Activated naive CD4-positive, alpha-beta T cell treated with anti-CD3 and anti-CD28 coated beads, Interleukin-2, amount 50 U/mL, for 72 hours (primary cell): Measurements from ENCODE around the gene VDAC1. TPM values are rescaled to one million over a fixed set of nuclear protein-coding genes. Genes with fewer than 3 reads are reported as not detected.
A peak's percentile ranks its signal among the peaks of the same experiment; 100 is the strongest.
"Not testable (repeated sequence)": the region's sequence is repeated elsewhere in the genome, so short reads cannot be mapped to it uniquely, and the experiment has no call there.

ENCODE experiments used
- ATAC-seq, 2 donors: fragments of 150-1000 bp; cut with Tn5 transposase; 2 replicates each; pipeline ENCODE4 v1.10.0; 2021; ENCODE audit warnings: mild to moderate bottlenecking in 2 of 2, moderate library complexity in 2 of 2
- DNase-seq, 2 donors: peaks; one replicate each; pipeline ENCODE4 v3.0.0; 2021 to 2022; ENCODE audit warnings: low spot score in 2 of 2
- H3K27ac Mint-ChIP-seq, 2 donors: one replicate each; pipeline ENCODE4 v1.8.0; 2022; ENCODE audit warnings: mild to moderate bottlenecking in 2 of 2, mixed read lengths in 2 of 2
- H3K36me3 Mint-ChIP-seq, 2 donors: one replicate each; pipeline ENCODE4 v1.8.0; 2022; ENCODE audit warnings: mixed read lengths in 2 of 2
- H3K9me3 Mint-ChIP-seq, 2 donors: one replicate each; pipeline ENCODE4 v1.8.0; 2022; ENCODE audit warnings: mixed read lengths in 2 of 2
- total RNA-seq, 2 donors: library from RNA; stranded (reverse); gene quantifications; one replicate each; pipeline ENCODE4 v1.2.3, GENCODE V29; 2022

VDAC1 gene, protein sequence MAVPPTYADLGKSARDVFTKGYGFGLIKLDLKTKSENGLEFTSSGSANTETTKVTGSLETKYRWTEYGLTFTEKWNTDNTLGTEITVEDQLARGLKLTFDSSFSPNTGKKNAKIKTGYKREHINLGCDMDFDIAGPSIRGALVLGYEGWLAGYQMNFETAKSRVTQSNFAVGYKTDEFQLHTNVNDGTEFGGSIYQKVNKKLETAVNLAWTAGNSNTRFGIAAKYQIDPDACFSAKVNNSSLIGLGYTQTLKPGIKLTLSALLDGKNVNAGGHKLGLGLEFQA
- total RNA-seq, result 100 to 1,000 TPM; 289 to 522 TPM

DNA sequence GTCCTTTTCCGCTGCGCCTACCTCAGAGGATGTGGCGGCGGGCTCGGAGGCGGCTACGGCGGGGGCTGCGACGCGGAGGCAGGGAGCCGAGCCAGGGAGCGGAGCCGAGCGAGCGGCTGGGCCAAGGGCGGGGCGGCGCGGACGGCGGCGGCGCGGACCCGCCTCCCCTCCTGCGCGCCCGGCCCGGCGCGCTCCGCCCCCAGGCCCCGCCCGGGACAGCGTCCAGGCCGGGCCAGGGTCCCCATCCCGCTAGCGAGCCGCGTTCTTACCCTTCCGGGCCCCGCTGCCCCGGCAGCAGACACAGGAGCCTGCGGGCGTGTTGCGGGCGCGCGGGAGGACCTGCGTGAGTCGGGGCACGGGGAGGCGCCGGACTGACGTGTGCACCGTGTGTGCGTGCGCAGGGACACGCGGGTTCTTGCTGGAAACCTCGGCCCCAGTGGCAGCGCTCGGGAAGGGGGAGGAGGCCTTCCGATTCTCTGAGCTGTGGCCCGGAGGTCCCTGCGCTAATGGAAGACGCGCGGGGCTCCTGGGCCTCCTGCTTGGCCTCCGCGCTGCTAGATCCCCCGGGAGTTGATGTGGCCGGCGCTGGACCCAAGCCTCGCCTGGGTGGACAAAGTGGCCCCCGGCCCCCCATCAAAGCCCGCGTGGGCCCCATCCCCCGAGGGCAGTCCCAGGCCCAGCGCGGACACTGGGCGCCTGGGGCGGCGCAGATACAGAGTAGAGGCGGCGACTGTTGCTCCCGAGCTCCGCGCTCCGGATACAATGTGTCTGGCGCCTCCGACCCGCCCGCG, at the start of gene VDAC1:
VDAC1 (minus strand) TSS at position 350 of the 791 bp plus-strand sequence. CDS start 11,963 bp downstream, outside the sequence.
- Mint-ChIP-seq H3K9me3 (no peaks in the 10 kb centered on the region), H3K27ac (peak within 1 kb of the TSS; percentile 93 to 98), H3K36me3 (peaks cover 34 to 40% of the 10 kb centered on the region in 2 donors)
- DNase-seq (peak; percentile 80 to 84), ATAC-seq (peak; percentile 83 to 89)

DNA sequence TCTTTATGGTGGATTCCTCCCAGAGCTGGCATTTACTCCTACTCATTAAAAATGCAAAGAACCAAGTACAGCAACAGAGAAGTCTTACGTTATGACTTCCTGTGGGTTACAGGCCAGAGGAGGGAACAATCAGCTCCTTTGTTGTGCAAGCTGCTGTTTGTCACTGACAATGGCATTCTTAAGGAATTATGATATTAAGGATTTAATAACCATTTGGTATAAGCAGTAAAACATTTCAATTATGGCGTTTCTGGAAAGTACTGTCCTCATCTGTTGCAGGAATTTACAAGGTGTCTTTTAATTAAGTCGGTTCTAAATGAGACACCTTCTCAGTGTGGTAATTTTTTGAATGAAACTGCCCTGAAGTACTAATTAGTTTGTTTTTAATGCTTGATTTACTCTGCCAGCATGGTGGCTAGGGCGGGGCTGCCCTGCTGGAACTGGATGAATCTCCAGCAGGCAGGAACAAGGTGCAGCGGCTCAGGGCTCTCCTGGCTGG, 49.1 kb upstream of the VDAC1 start:
- Mint-ChIP-seq H3K27ac (peak overlapping the region in 1 of 2 donors; percentile 86), H3K9me3 (no peaks in the 10 kb centered on the region), H3K36me3 (peaks cover 0 to 9% of the 10 kb centered on the region in 2 donors)
- ATAC-seq, result peak; percentile 65 to 69
- no peak for DNase-seq

DNA sequence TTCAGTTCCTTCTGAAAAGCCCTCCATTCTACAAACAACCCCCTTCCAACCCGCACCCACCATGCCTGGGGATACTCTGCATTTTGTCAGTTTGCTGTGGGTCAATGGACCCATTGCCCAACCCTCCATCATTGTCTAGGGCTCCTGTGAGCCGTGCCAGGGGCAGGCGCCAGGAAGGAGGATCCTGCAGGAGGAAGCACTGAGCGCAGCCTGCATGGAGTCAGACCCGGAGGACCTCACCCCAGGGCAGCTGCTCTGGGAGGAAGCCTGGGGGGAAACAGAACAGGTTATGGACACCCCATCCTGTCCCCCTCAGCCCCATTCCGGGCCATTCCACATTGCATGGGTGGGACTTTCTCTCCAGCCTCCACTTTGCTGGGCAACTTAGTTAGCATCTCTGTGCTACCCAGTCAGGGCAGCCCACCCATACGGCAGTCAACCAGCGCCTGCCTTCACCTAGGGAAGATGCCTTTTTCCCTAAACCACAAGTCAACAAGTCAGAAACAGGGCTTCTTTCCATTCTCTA, 48.6 kb upstream of the VDAC1 start:
- H3K9me3 Mint-ChIP-seq, result no peaks in the 10 kb centered on the region
- peak; percentile 21 to 34 for ATAC-seq
- peak overlapping the region in 1 of 2 donors; percentile 79 for H3K27ac Mint-ChIP-seq
- no peak for DNase-seq
- H3K36me3 Mint-ChIP-seq, result peaks cover 0 to 13% of the 10 kb centered on the region in 2 donors

DNA sequence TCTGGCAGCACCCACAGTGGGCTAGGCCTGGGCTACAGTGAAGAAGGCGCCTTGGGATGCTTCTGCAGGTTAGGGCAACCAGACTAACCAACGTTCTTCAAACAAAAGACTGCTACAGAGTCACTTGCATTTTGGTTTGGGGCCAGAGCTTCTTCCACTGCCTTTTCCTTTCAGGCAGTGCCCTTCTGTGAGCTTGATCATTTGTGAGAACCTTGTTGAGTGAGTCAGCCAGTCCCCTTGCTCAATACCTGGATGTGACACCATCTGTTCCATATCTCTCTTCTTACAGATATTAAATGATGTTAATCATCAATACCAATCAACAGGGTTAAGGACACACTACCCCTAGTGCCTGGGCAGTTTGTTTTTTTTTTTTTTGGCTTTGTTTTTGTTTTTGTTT, 46.5 kb upstream of the VDAC1 start:
- DNase-seq, result no peak
- Mint-ChIP-seq H3K27ac (no peak overlapping the region), H3K36me3 (peaks cover 0 to 15% of the 10 kb centered on the region in 2 donors), H3K9me3 (no peaks in the 10 kb centered on the region)
- ATAC-seq, result peak; percentile 72 to 75

DNA sequence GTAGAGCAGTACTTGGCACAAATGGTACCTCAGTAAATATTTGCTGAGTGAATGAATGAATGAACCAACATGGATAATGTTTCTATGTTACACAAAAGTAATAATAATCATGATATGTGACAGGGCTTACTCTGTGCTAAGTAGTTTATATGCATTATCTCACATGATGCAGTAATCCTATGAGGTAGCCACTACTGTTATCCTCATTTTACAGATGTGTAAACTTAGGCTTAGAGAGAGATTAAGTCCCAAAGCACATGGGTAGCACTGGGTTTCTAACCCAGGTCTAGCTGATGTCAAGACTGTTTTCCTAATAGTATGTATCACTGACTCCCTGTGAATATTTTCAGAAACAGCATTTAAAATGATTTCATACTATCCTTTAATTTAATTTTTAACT, 44.1 kb upstream of the VDAC1 start:
- no peak for ATAC-seq
- H3K36me3 Mint-ChIP-seq, result peaks cover 0 to 7% of the 10 kb centered on the region in 2 donors

DNA sequence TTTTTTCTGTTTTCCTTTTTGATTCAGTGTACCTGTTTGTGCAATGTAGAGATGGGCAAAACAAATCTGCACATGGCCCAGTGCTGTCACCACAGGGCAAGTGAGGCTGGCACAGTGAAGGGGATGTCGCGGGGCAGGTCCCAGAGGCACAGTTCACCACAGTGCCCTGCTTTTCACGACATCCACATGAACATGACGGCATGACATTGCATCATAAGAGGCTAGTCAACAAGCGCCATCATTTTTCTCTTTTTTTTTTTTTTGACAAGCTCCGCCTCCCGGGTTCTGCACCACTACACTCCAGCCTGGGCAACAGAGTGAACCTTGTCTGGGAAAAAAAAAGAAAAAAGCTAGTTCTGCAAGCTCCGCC, 42.9 kb upstream of the VDAC1 start:
- peak overlapping the region in 1 of 2 donors; percentile 85 for H3K27ac Mint-ChIP-seq
- no peaks in the 10 kb centered on the region for H3K9me3 Mint-ChIP-seq
- peaks cover 0 to 7% of the 10 kb centered on the region in 2 donors for H3K36me3 Mint-ChIP-seq
- ATAC-seq (no peak), DNase-seq (no peak)

More for the DNA sequence above, 44.1 kb upstream of the VDAC1 start:
- H3K27ac Mint-ChIP-seq, result no peak overlapping the region
- no peaks in the 10 kb centered on the region for H3K9me3 Mint-ChIP-seq
- no peak for DNase-seq

DNA sequence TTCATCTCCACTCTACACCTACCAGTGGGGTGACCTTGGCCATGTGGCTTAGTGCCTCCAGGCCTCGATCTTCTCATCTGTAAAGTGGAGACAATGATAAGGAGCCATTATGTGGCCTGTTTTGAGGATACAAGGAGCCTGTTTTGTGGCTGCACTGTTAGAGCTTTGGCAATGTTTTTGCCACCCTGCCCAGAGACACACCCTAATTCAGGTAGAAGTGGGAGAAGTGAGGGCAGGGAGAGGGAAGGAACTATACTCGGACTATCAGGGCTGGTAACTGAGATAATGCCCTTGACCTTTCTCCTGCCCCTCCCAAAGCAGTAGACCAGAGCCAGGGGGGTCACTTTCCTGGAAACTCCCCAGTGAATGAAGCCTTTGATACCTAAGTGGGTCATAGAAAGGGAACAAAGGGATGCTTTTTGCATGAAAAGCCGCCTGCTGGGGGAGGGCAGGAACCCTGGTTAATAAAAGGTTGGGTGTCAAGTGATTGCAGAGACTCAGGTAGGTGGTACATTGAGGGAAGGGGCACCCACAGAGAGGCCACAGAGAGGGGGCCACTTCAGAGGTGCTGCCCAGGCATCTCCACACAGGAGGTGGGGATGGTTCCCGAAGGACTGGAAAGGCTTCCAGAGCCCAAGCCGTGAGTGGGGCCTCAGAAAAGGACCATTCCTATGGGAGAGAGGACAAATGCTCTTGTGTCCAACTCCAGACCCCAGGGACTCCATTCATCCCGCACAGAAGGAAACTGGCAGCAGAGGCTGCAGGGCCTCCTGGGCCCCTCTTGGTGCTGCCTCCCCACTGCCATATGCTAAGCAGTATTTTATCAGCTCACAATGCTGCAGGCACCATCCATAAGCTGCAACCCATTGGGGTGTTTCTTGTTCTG, 42.3 kb upstream of the VDAC1 start:
- no peaks in the 10 kb centered on the region for H3K9me3 Mint-ChIP-seq
- ATAC-seq (no peak), DNase-seq (no peak)
- H3K36me3 Mint-ChIP-seq, result peaks cover 0 to 7% of the 10 kb centered on the region in 2 donors
- H3K27ac Mint-ChIP-seq, result no peak overlapping the region

DNA sequence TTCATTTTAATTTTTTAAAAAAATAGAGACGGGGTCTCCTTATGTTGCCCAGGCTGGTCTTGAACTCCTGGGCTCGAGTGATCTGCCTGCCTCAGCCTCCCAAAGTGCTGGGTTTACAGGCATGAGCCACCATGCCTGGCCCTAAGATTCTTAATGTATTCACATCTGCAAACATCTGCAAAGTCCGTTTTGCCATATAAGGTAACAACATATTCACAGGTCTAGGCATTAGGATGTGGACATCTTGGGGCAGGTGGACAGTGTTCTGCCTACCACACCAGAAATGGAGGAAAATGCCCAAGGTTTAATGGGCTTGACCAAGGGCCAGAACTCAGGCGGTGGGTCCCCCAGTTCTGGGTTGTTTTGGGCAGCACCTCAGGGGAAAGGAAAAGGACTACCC, 41.6 kb upstream of the VDAC1 start:
- H3K9me3 Mint-ChIP-seq, result no peaks in the 10 kb centered on the region
- no peak for DNase-seq
- H3K36me3 Mint-ChIP-seq, result peaks cover 0 to 7% of the 10 kb centered on the region in 2 donors
- no peak overlapping the region for H3K27ac Mint-ChIP-seq
- ATAC-seq, result no peak

DNA sequence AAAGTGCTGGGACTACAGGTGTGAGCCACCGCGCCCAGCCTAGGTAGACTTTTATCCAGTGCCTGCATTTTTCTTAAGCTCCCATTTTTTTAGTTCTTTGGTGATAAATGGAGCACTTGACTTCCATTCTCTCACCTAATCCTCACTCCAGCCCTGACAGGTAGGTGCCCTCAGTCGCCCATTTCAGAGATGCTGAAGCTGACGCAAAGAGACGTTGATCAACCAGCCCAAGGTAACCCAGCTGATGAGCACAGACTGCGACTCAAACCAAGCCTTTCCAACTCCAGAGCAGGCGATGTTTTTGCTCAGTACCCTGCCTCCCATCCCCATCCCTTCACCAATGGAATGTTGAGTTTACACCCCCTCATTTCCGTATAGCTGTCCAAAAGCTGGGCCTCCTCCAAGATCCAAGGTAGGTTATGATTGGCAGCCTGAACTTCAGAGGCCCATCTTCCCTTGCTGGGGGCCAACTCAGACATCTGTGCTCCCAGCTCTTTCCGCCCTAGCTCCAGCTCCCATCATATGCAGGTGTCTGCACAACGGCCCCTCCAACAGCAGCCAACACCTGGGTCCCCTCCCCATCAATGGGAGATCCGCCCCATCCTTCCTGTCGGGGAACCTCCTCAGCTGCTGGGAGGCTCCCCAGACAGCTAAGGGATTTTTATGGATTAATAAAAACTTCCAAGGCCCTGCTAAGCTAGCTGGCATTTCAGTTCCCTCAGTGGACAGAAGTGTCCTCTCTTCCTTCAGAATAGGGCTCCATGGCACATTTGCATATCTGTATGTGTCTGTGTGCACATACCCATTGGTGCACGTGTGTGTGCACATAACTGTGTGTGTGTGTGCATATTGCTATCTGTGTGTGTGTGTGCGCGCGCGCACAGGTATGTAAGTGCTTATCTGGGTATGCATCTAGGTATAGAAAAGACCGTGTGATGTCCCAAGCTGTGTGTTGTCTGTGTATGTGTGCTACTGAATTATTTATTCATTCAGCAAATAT, 39.3 kb upstream of the VDAC1 start:
- ATAC-seq (no peak), DNase-seq (no peak)
- Mint-ChIP-seq H3K27ac (peak overlapping the region in 1 of 2 donors; percentile 72), H3K36me3 (peaks cover 0 to 7% of the 10 kb centered on the region in 2 donors), H3K9me3 (no peaks in the 10 kb centered on the region)

DNA sequence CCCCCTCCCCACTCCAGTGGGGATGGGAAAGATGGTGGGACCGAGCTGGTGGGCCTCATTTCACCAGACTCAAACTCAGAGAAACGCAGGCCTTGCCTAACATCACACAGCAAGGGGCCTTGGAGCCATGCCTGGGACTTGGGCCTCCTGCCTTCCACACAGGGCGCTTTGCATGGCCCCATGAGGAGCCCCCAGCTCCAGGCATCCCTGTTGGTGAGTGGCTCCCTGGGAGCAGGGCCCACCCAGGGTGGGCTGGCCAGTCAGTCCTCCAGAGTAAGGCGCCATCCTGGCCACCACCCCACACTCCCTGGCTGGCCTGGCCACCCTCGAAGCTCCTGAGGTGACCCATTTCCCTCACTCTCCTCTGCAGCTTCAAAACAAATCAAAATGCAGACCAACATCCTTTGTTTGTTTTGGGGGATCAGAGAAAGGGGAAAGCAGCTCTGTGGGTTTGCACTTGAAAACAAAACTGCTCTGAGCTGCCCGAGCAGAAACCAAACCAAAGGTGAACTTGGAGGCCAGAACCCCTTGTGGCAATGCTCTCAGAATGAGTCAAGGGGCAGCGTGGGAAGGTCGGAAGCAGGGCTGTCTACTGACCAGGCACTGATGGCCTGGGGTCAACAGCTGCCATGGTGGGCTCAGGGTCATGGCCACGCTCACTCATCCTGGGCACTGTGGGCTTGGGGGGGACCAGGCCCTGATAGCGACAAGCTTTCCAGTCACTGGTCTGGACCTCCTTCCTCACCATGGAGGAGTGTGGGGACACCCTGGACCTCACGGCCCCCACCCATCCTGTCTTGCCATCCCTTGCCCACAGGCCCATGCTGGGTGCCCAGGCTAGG, 37.0 kb upstream of the VDAC1 start:
- ATAC-seq (peak; percentile 16 to 51), DNase-seq (no peak)
- no peak overlapping the region for H3K27ac Mint-ChIP-seq
- H3K36me3 Mint-ChIP-seq, result no peaks in the 10 kb centered on the region
- H3K9me3 Mint-ChIP-seq, result no peaks in the 10 kb centered on the region

DNA sequence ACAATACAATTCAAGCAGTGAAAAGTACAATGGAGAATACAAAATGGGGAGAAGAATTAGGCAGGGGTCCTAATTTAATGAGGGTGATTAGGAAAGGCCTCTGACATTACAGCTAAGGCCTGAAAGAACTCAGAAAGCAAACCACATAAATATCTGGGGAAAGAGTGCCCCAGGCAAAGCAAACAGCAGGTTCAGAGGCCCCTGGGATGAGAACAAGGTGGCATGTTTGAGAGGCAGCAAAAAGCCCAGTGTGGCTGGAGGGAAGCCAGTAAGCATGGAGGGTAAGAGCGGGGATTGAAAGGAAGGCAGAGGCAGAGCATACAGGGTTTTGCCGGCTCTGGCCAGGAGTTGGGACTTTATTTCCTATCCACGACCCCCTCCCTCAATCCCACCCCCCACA, 33.4 kb upstream of the VDAC1 start:
- DNase-seq, result no peak
- Mint-ChIP-seq H3K27ac (no peak overlapping the region), H3K9me3 (no peaks in the 10 kb centered on the region), H3K36me3 (no peaks in the 10 kb centered on the region)
- no peak for ATAC-seq

DNA sequence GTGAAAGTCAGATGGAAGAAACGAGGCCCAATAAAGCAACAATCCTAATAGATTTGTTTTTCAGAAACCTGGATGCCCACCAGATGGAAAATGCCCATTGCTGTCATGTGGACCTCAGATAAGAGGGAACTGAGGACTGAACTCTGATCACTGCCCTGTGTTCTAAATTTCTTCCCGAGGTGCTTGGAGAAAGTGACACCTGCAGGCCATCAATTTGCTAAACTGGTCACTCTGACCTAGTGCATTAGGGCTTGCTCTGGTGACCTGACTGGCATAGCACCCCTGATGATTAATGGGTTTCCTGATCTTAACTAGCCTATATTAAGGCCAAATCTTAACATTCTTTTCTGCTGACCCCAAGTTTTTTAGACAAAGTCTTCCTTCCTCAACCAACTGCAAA, 32.4 kb upstream of the VDAC1 start:
- ATAC-seq (no peak), DNase-seq (no peak)
- H3K36me3 Mint-ChIP-seq, result no peaks in the 10 kb centered on the region
- H3K27ac Mint-ChIP-seq, result no peak overlapping the region
- no peaks in the 10 kb centered on the region for H3K9me3 Mint-ChIP-seq

DNA sequence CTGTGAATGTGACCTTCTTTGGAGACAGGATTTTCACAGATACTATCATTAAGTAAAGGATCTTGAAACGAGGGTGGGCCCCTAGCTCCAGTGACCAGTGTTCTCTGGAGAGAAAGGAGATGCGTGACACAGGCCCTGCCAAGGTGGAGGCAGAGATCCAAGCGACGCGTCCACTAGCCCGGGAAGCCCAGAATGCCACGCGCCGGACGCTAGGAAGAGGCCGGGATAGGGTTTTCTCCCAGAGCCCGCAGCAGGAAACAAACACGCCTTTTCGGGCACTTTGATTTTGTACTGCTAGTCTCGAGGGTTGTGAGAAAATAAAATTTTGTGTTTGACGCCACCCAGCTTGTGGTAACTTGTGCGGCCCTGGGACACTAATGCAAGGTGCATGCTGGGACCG, 29.6 kb upstream of the VDAC1 start:
- DNase-seq (no peak), ATAC-seq (no peak)
- Mint-ChIP-seq H3K36me3 (no peaks in the 10 kb centered on the region), H3K27ac (no peak overlapping the region), H3K9me3 (no peaks in the 10 kb centered on the region)

DNA sequence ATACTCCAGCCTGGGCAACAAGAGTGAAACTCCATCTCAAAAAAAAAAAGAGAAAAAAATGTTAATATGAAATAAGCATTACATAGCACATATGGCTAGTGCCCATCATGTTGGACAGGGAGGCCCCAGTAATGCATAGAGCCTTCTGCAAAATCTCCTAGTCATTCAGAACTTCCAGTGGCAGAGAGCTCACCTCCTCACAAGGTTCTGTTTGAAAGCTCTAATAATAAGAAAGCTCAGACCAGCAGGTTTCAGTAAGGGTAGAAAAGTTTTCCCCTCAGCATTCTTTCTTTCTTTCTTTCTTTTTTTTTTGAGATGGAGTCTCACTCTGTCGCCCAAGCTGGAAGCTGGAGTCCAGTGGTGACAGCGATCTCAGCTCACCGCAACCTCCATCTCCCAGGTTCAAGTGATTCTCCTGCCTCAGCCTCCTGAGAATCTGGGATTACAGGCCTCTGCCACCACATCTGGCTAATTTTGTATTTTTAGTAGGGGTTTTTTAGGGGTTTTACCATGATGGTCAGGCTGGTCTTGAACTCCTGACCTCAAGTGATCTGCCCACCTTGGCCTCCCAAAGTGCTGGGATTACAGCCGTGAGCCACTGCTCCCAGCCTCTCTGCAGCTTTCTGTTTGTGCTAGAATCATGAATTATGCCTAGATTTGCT, 25.7 kb upstream of the VDAC1 start:
- H3K9me3 Mint-ChIP-seq, DNase-seq, H3K36me3 Mint-ChIP-seq, H3K27ac Mint-ChIP-seq, ATAC-seq: not testable (repeated sequence)
